ENCODE data around the gene NGF.

Gene NGF

DNA sequence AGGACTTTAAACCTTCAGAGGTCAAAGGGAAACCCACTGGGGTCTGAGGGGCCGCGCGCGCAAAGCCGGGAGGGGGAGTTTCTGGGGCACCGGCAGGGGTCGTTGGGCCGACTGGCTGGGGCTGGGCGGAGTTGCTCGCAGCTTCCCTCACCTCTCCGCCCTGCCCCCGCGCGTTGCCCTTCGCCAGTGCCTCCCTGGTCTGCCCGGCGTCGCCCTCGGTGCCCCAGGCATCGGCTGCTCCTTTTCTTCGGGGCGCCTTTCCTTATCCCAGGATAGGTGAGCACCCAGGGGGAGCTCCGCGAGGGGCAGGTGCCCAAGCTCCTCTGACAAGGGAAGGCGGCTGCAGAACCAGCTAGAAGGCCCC lies 390 bp upstream of the NGF start:
- H2AFZ ChIP-seq (ENCODE audit: low read depth, low read length): no peak overlapping the region
- H3K79me2 ChIP-seq (ENCODE audit: insufficient read depth, low read length): no peaks in the 10 kb centered on the region
- H3K36me3 ChIP-seq (ENCODE audit: insufficient read depth, low read length): no peaks in the 10 kb centered on the region
- no peak overlapping the region for H3K4me2 ChIP-seq (ENCODE audit: insufficient read depth, low read length)
- no peak for DNase-seq
- no peaks in the 10 kb centered on the region for H3K4me1 ChIP-seq (ENCODE audit: insufficient read depth, low read length)
- ATAC-seq (ENCODE audit: insufficient read depth, low read depth): no peak
- no peak overlapping the region for H3K9ac ChIP-seq (ENCODE audit: low read depth, low read length)
- TF ChIP-seq EZH2 (IDR thresholded peaks at IDR 0.05; ENCODE audit: borderline replicate concordance, low read depth, low read length, severe bottlenecking): no peak
- no peak for TF ChIP-seq CTCF (IDR thresholded peaks at IDR 0.05; ENCODE audit: borderline replicate concordance, extremely low read depth, low read length, poor library complexity, severe bottlenecking)
- peaks cover 8% of the 10 kb centered on the region for H3K27me3 ChIP-seq (ENCODE audit: insufficient read depth, low read length, poor library complexity)
- no peaks in the 10 kb centered on the region for H3K9me3 ChIP-seq (ENCODE audit: insufficient read depth, low read length, severe bottlenecking)
- H4K20me1 ChIP-seq (ENCODE audit: insufficient read depth, low read length): no peaks in the 10 kb centered on the region; the same call in 1 of the 2 replicates
- H3K4me3 ChIP-seq (ENCODE audit: low read depth in 1 of 2, low read length in 2 of 2): no peak overlapping the region
- no peak overlapping the region for H3K27ac ChIP-seq (ENCODE audit: low read length)

DNA sequence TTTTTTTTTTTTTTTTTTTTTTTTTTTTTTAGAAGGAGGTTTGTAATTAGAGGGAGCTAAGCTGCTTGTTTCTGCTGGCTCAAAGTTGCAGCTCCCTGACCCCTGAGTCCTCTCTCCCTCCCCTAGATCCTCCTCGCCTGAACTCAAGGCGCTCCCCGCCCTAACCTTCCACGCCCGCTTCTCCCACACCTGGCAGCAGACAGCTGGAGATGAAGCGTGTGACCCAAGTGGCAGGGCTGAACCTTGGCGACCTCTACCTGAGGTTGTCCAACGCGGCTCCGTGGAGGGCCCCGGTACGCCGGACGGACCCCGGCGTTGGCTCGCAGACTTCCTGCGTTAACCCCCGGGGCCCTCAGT lies 795 bp downstream of the NGF start:
- no peak overlapping the region for H2AFZ ChIP-seq (ENCODE audit: low read depth, low read length)
- DNase-seq (no peak), ATAC-seq (ENCODE audit: insufficient read depth, low read depth) (no peak)
- no peaks in the 10 kb centered on the region for H3K36me3 ChIP-seq (ENCODE audit: insufficient read depth, low read length)
- no peak overlapping the region for H3K27ac ChIP-seq (ENCODE audit: low read length)
- H3K9ac ChIP-seq (ENCODE audit: low read depth, low read length): no peak overlapping the region
- H3K27me3 ChIP-seq (ENCODE audit: insufficient read depth, low read length, poor library complexity): peaks cover 11% of the 10 kb centered on the region
- H3K9me3 ChIP-seq (ENCODE audit: insufficient read depth, low read length, severe bottlenecking): no peaks in the 10 kb centered on the region
- H3K4me2 ChIP-seq (ENCODE audit: insufficient read depth, low read length): no peak overlapping the region
- no peaks in the 10 kb centered on the region for H3K79me2 ChIP-seq (ENCODE audit: insufficient read depth, low read length)
- TF ChIP-seq CTCF (IDR thresholded peaks at IDR 0.05; ENCODE audit: borderline replicate concordance, extremely low read depth, low read length, poor library complexity, severe bottlenecking) (no peak), EZH2 (IDR thresholded peaks at IDR 0.05; ENCODE audit: borderline replicate concordance, low read depth, low read length, severe bottlenecking) (no peak)
- H3K4me3 ChIP-seq (ENCODE audit: low read depth in 1 of 2, low read length in 2 of 2): no peak overlapping the region
- H4K20me1 ChIP-seq (ENCODE audit: insufficient read depth, low read length): no peaks in the 10 kb centered on the region; the same call in 1 of the 2 replicates
- no peaks in the 10 kb centered on the region for H3K4me1 ChIP-seq (ENCODE audit: insufficient read depth, low read length)

GRCh38 chr1:115336741-115337140 lies 1.3 kb downstream of the NGF start:
- Histone ChIP-seq H4K20me1 (ENCODE audit: insufficient read depth, low read length) (no peaks in the 10 kb centered on the region; the same call in 1 of the 2 replicates), H3K4me1 (ENCODE audit: insufficient read depth, low read length) (no peaks in the 10 kb centered on the region), H3K27me3 (ENCODE audit: insufficient read depth, low read length, poor library complexity) (peaks cover 11% of the 10 kb centered on the region), H2AFZ (ENCODE audit: low read depth, low read length) (no peak overlapping the region), H3K9ac (ENCODE audit: low read depth, low read length) (no peak overlapping the region), H3K27ac (ENCODE audit: low read length) (no peak overlapping the region), H3K4me3 (ENCODE audit: low read depth in 1 of 2, low read length in 2 of 2) (no peak overlapping the region), H3K79me2 (ENCODE audit: insufficient read depth, low read length) (no peaks in the 10 kb centered on the region), H3K9me3 (ENCODE audit: insufficient read depth, low read length, severe bottlenecking) (no peaks in the 10 kb centered on the region), H3K36me3 (ENCODE audit: insufficient read depth, low read length) (no peaks in the 10 kb centered on the region), H3K4me2 (ENCODE audit: insufficient read depth, low read length) (no peak overlapping the region)
- no peak for TF ChIP-seq EZH2 (IDR thresholded peaks at IDR 0.05; ENCODE audit: borderline replicate concordance, low read depth, low read length, severe bottlenecking)
- no peak for TF ChIP-seq CTCF (IDR thresholded peaks at IDR 0.05; ENCODE audit: borderline replicate concordance, extremely low read depth, low read length, poor library complexity, severe bottlenecking)
- DNase-seq: no peak
- no peak for ATAC-seq (ENCODE audit: insufficient read depth, low read depth)

Measured in DND-41 (cell line).